GM23338 (cell line): Measurements from ENCODE around the gene NLK. TPM values are rescaled to one million over a fixed set of nuclear protein-coding genes. Genes with fewer than 3 reads are reported as not detected.
"Not testable (repeated sequence)": the region's sequence is repeated elsewhere in the genome, so short reads cannot be mapped to it uniquely, and the experiment has no call there.

ENCODE experiments used
- ATAC-seq: fragments of 200-7000 bp; cut with Tn5 transposase; 3 replicates; pipeline ENCODE4 v1.9.1; 2020
- DNase-seq: peaks from one replicate; pipeline ENCODE4 v3.0.0-alpha.2; 2015; ENCODE audit warnings: low spot score
- H2AFZ ChIP-seq: fragments of 200-600 bp; sonication (generic); 2 replicates; pipeline ENCODE4 v1.8.0; 2016; ENCODE audit warnings: antibody characterized with exemption, mild to moderate bottlenecking, moderate library complexity
- H3F3A ChIP-seq: fragments of 200-600 bp; sonication (generic); replicated peaks from 2 replicates; pipeline ENCODE4 v1.8.0; 2017; ENCODE audit warnings: antibody characterized with exemption, mixed run types, low read depth
- H3K27ac ChIP-seq: fragments of 200-600 bp; sonication (generic); 2 replicates; pipeline ENCODE4 v1.6.1; 2016; ENCODE audit warnings: low read depth
- H3K27me3 ChIP-seq: fragments of 200-600 bp; sonication (generic); 2 replicates; pipeline ENCODE4 v1.8.0; 2016; ENCODE audit warnings: mild to moderate bottlenecking, mixed run types, moderate library complexity; ENCODE audit not compliant: insufficient read depth
- H3K36me3 ChIP-seq: fragments of 200-600 bp; sonication (generic); 2 replicates; pipeline ENCODE4 v1.8.0; 2016; ENCODE audit warnings: mild to moderate bottlenecking; ENCODE audit not compliant: insufficient read depth
- H3K4me1 ChIP-seq: fragments of 200-600 bp; sonication (generic); 2 replicates; pipeline ENCODE4 v1.8.0; 2016; ENCODE audit warnings: mild to moderate bottlenecking, moderate library complexity; ENCODE audit not compliant: insufficient read depth
- H3K4me2 ChIP-seq: fragments of 200-600 bp; sonication (generic); 2 replicates; pipeline ENCODE4 v1.7.1; 2017; ENCODE audit warnings: mixed run types
- H3K4me3 ChIP-seq: fragments of 200-600 bp; sonication (generic); 2 replicates; pipeline ENCODE4 v1.6.1; 2016; ENCODE audit warnings: mixed run types
- H3K79me2 ChIP-seq: fragments of 200-600 bp; sonication (generic); replicated peaks from 2 replicates; pipeline ENCODE4 v1.8.0; 2017; ENCODE audit warnings: mild to moderate bottlenecking; ENCODE audit not compliant: insufficient read depth
- H3K9me2 ChIP-seq: fragments of 200-600 bp; sonication (generic); 2 replicates; pipeline ENCODE4 v1.8.0; 2017; ENCODE audit not compliant: insufficient read depth
- H4K20me1 ChIP-seq: fragments of 200-600 bp; sonication (generic); replicated peaks from 2 replicates; pipeline ENCODE4 v1.8.0; 2017; ENCODE audit warnings: mild to moderate bottlenecking; ENCODE audit not compliant: insufficient read depth
- H3K27ac Mint-ChIP-seq: 2 replicates; pipeline ENCODE4 v1.8.0; 2020; ENCODE audit warnings: inconsistent platforms, mild to moderate bottlenecking, moderate library complexity, mixed read lengths
- H3K27me3 Mint-ChIP-seq: 3 replicates; pipeline ENCODE4 v1.8.0; 2022; ENCODE audit warnings: low read depth, mild to moderate bottlenecking, moderate library complexity, mixed read lengths, inconsistent platforms; ENCODE audit not compliant: insufficient read depth, poor library complexity
- H3K36me3 Mint-ChIP-seq: 3 replicates; pipeline ENCODE4 v1.8.0; 2021; ENCODE audit warnings: low read depth, mild to moderate bottlenecking, inconsistent platforms, moderate library complexity, mixed read lengths
- H3K4me1 Mint-ChIP-seq: 3 replicates; pipeline ENCODE4 v1.8.0; 2020; ENCODE audit warnings: mild to moderate bottlenecking, inconsistent platforms, mixed read lengths
- H3K4me3 Mint-ChIP-seq: 3 replicates; pipeline ENCODE4 v1.8.0; 2021; ENCODE audit warnings: moderate library complexity, mild to moderate bottlenecking, inconsistent platforms, mixed read lengths
- H3K9me3 Mint-ChIP-seq: 3 replicates; pipeline ENCODE4 v1.8.0; 2020; ENCODE audit warnings: moderate library complexity, mild to moderate bottlenecking, inconsistent platforms, mixed read lengths
- CTCF ChIP-seq, 2 experiments: fragments of 200-600 bp in 1 of 2; sonication (generic) in 1 of 2; conservative IDR thresholded peaks; 2 replicates each; pipeline versions ENCODE4 v1.5.1 to v1.6.1; 2016 to 2017; ENCODE audit warnings: antibody characterized with exemption in 2 of 2, low read depth in 2 of 2, mild to moderate bottlenecking in 2 of 2, moderate library complexity in 1 of 2
- polyA plus RNA-seq: library from polyadenylated mRNA; unstranded; fragments of >200 nt; fragmentation: Nextera tagmentation; extraction: Ambion mirVana; gene quantifications from 2 replicates; pipeline ENCODE4 v1.2.1, GENCODE V29; 2016
- total RNA-seq: library from RNA; depleted of rRNA; stranded (reverse); fragments of >200 nt; shearing (Covaris generic); gene quantifications from 2 replicates; pipeline ENCODE4 v1.2.3, GENCODE V29; 2014

Gene NLK
- total and polyA plus RNA-seq, 2 experiments from 2014 or later = 34.7 to 78.5 TPM

DNA sequence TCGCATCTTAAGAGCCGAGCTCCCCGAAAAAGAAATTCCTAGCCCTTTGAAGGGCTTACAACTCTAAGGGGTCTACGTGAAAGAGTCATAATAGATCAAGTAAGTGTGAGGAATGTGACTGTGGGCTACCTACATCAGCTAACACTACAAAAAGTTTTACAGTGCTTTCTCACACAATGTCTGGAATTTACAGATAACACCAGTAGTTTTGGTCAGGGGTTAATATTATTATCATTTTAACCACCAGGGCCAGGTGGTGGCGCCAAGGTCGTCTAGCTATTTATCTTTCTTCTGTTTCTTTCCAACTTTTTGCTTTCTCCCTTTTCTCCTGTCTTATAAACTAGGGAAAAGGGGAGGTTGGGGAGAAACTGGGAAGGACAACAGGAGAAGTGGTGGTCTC is 188.1 kb downstream of the NLK start:
- H3F3A ChIP-seq, H3K36me3 ChIP-seq, H3K36me3 Mint-ChIP-seq, H3K27me3 ChIP-seq, DNase-seq, H3K79me2 ChIP-seq, H3K9me2 ChIP-seq, H4K20me1 ChIP-seq, H3K9me3 Mint-ChIP-seq, H3K27ac Mint-ChIP-seq, ATAC-seq, H3K4me3 Mint-ChIP-seq: not testable (repeated sequence)
- Histone ChIP-seq H3K4me1 (peaks cover 13% of the 10 kb centered on the region; the same call in 1 of the 2 replicates), H2AFZ (peak overlapping the region; percentile 92; the same call in 1 of the 2 replicates), H3K4me3 (peak overlapping the region; percentile 25; the same call in 1 of the 2 replicates), H3K27ac (0 out of 2 replicates have a peak overlapping the region, but pooled peaks have one; percentile 47), H3K4me2 (peak overlapping the region; percentile 73)
- Mint-ChIP-seq H3K4me1 (peaks cover 44% of the 10 kb centered on the region), H3K27me3 (peaks cover 20% of the 10 kb centered on the region)
- TF ChIP-seq CTCF (conservative IDR thresholded peaks at IDR 0.05; ENCODE audit: low read depth in 2 of 2) = peak in 1 of 2 experiments; percentile 26; a peak in 1 of 4 replicates

DNA sequence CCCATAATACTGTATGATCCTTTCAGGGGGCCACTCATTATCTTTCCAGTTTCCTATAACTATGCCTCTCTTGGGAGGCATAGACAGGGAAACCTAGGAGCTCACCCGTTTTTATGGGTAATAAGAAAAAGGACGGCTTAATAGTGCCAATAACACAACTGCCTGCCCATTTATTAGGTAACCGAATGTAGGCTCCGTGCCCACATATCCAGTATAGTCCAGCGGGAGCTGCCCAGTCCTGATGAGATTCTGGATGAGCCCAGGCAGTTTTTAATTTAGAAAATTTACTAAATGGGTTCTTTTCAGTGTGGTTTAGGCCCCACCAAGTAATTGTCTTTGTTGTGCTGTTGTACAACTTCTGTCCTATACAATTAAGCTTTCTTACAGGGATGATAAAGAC is 189.1 kb downstream of the NLK start:
- not testable (repeated sequence) for H3K9me2 ChIP-seq, H3K27ac Mint-ChIP-seq, H3K4me2 ChIP-seq, ATAC-seq, H3K27me3 ChIP-seq, H4K20me1 ChIP-seq, H3K36me3 ChIP-seq, DNase-seq, H3F3A ChIP-seq, H3K36me3 Mint-ChIP-seq, H3K4me3 Mint-ChIP-seq, H3K79me2 ChIP-seq, H2AFZ ChIP-seq, H3K9me3 Mint-ChIP-seq, H3K4me3 ChIP-seq, H3K27ac ChIP-seq
- peaks cover 21% of the 10 kb centered on the region for H3K27me3 Mint-ChIP-seq
- peaks cover 13% of the 10 kb centered on the region; the same call in 1 of the 2 replicates for H3K4me1 ChIP-seq
- H3K4me1 Mint-ChIP-seq = peaks cover 44% of the 10 kb centered on the region

- H3K27me3 ChIP-seq, H3K9me2 ChIP-seq, ATAC-seq, H3K4me3 ChIP-seq, H3K27ac Mint-ChIP-seq, H3K36me3 Mint-ChIP-seq, H3F3A ChIP-seq, H3K79me2 ChIP-seq, H3K27ac ChIP-seq, H4K20me1 ChIP-seq, H3K9me3 Mint-ChIP-seq, H3K36me3 ChIP-seq, H3K4me3 Mint-ChIP-seq: not testable (repeated sequence)
- Histone ChIP-seq H3K4me2 (0 out of 2 replicates have a peak overlapping the region, but pooled peaks have one; percentile 20), H2AFZ (peak overlapping the region; percentile 67; the same call in 1 of the 2 replicates), H3K4me1 (peaks cover 13% of the 10 kb centered on the region; the same call in 1 of the 2 replicates)
- H3K27me3 Mint-ChIP-seq = peaks cover 15% of the 10 kb centered on the region
- TF ChIP-seq CTCF (conservative IDR thresholded peaks at IDR 0.05; ENCODE audit: low read depth in 2 of 2) = peak; percentile 56 to 65
- peak; percentile 39 for DNase-seq
- H3K4me1 Mint-ChIP-seq = peaks cover 52% of the 10 kb centered on the region
Measured at GRCh38 chr17:28232966-28233870, 190.7 kb downstream of the NLK start.
